T-helper 2 cell treated with Interferon-gamma antibody and Interleukin-4, amounts not matched to agents 5 μg/mL and 100 μg/mL, for 36 hours (primary cell): ENCODE measurements around the gene UFM1.
"Not testable (repeated sequence)": the region's sequence is repeated elsewhere in the genome, so short reads cannot be mapped to it uniquely, and the experiment has no call there.

Experiments
- DNase-seq: peaks from one replicate; pipeline ENCODE4 v3.0.0; 2021; ENCODE audit warnings: low spot score
- H3K27ac Mint-ChIP-seq: one replicate; pipeline ENCODE4 v1.8.0; 2021; ENCODE audit warnings: mild to moderate bottlenecking, mixed read lengths
- H3K27me3 Mint-ChIP-seq: one replicate; pipeline ENCODE4 v1.8.0; 2021; ENCODE audit warnings: low read depth, mixed read lengths
- H3K36me3 Mint-ChIP-seq: one replicate; pipeline ENCODE4 v1.8.0; 2021; ENCODE audit warnings: low read depth, mixed read lengths
- H3K4me1 Mint-ChIP-seq: one replicate; pipeline ENCODE4 v1.8.0; 2021; ENCODE audit warnings: low read depth, mixed read lengths
- H3K4me3 Mint-ChIP-seq: one replicate; pipeline ENCODE4 v1.8.0; 2022; ENCODE audit warnings: mild to moderate bottlenecking, moderate library complexity, mixed read lengths
- H3K9me3 Mint-ChIP-seq: one replicate; pipeline ENCODE4 v1.8.0; 2021; ENCODE audit warnings: mixed read lengths

Gene UFM1

GRCh38 chr13:38349390-38350113, at the start of gene UFM1:
Gene UFM1, plus strand, starts transcription at chr13:38349851. Its CDS starts 69 bp downstream, at chr13:38349920.
- peak within 1 kb of the TSS; percentile 98 for H3K4me3 Mint-ChIP-seq
- DNase-seq = peak; percentile 83
- H3K27ac Mint-ChIP-seq = peak within 1 kb of the TSS; percentile 100
- no peaks in the 10 kb centered on the region for H3K9me3 Mint-ChIP-seq
- peaks cover 29% of the 10 kb centered on the region for H3K4me1 Mint-ChIP-seq
- peaks cover 3% of the 10 kb centered on the region for H3K27me3 Mint-ChIP-seq
- H3K36me3 Mint-ChIP-seq = peaks cover 19% of the 10 kb centered on the region

- no peaks in the 10 kb centered on the region for H3K4me1 Mint-ChIP-seq
- no peak for DNase-seq
- H3K4me3 Mint-ChIP-seq = no peak overlapping the region
- peaks cover 5% of the 10 kb centered on the region for H3K9me3 Mint-ChIP-seq
- H3K36me3 Mint-ChIP-seq = no peaks in the 10 kb centered on the region
- H3K27ac Mint-ChIP-seq = no peak overlapping the region
- H3K27me3 Mint-ChIP-seq = no peaks in the 10 kb centered on the region
Measured at GRCh38 chr13:38301236-38301635, 48.4 kb upstream of the UFM1 start.

GRCh38 chr13:38303816-38304320, 45.8 kb upstream of the UFM1 start:
- Mint-ChIP-seq H3K9me3 (peaks cover 5% of the 10 kb centered on the region), H3K4me1 (no peaks in the 10 kb centered on the region), H3K27me3 (no peaks in the 10 kb centered on the region), H3K36me3 (no peaks in the 10 kb centered on the region), H3K27ac (no peak overlapping the region), H3K4me3 (no peak overlapping the region)
- DNase-seq = no peak

GRCh38 chr13:38308736-38309135, 40.9 kb upstream of the UFM1 start:
- DNase-seq = no peak
- Mint-ChIP-seq H3K4me3 (no peak overlapping the region), H3K36me3 (no peaks in the 10 kb centered on the region), H3K9me3 (peaks cover 5% of the 10 kb centered on the region), H3K27me3 (no peaks in the 10 kb centered on the region), H3K27ac (no peak overlapping the region), H3K4me1 (no peaks in the 10 kb centered on the region)

- no peak overlapping the region for H3K27ac Mint-ChIP-seq
- no peak overlapping the region for H3K4me3 Mint-ChIP-seq
- no peaks in the 10 kb centered on the region for H3K4me1 Mint-ChIP-seq
- H3K27me3 Mint-ChIP-seq = no peaks in the 10 kb centered on the region
- no peaks in the 10 kb centered on the region for H3K36me3 Mint-ChIP-seq
- peaks cover 5% of the 10 kb centered on the region for H3K9me3 Mint-ChIP-seq
- no peak for DNase-seq
Measured at GRCh38 chr13:38309397-38309796, 40.3 kb upstream of the UFM1 start.

GRCh38 chr13:38311175-38311574, 38.5 kb upstream of the UFM1 start:
- not testable (repeated sequence) for DNase-seq, H3K27me3 Mint-ChIP-seq, H3K27ac Mint-ChIP-seq, H3K4me1 Mint-ChIP-seq, H3K9me3 Mint-ChIP-seq, H3K4me3 Mint-ChIP-seq, H3K36me3 Mint-ChIP-seq

GRCh38 chr13:38316129-38316528, 33.5 kb upstream of the UFM1 start:
- H3K4me1 Mint-ChIP-seq = no peaks in the 10 kb centered on the region
- no peak for DNase-seq
- H3K36me3 Mint-ChIP-seq = no peaks in the 10 kb centered on the region
- no peak overlapping the region for H3K4me3 Mint-ChIP-seq
- no peaks in the 10 kb centered on the region for H3K27me3 Mint-ChIP-seq
- no peak overlapping the region for H3K27ac Mint-ChIP-seq
- no peaks in the 10 kb centered on the region for H3K9me3 Mint-ChIP-seq

- no peaks in the 10 kb centered on the region for H3K36me3 Mint-ChIP-seq
- H3K4me1 Mint-ChIP-seq = no peaks in the 10 kb centered on the region
- DNase-seq = no peak
- no peak overlapping the region for H3K4me3 Mint-ChIP-seq
- H3K27ac Mint-ChIP-seq = no peak overlapping the region
- no peaks in the 10 kb centered on the region for H3K9me3 Mint-ChIP-seq
- H3K27me3 Mint-ChIP-seq = no peaks in the 10 kb centered on the region
Measured at GRCh38 chr13:38321654-38322053, 28.0 kb upstream of the UFM1 start.

GRCh38 chr13:38325426-38325825, 24.2 kb upstream of the UFM1 start:
- no peak for DNase-seq
- Mint-ChIP-seq H3K36me3 (no peaks in the 10 kb centered on the region), H3K9me3 (no peaks in the 10 kb centered on the region), H3K27ac (no peak overlapping the region), H3K4me3 (no peak overlapping the region), H3K4me1 (no peaks in the 10 kb centered on the region), H3K27me3 (no peaks in the 10 kb centered on the region)

GRCh38 chr13:38328699-38329098, 21.0 kb upstream of the UFM1 start:
- DNase-seq = no peak
- no peaks in the 10 kb centered on the region for H3K4me1 Mint-ChIP-seq
- no peaks in the 10 kb centered on the region for H3K27me3 Mint-ChIP-seq
- no peak overlapping the region for H3K4me3 Mint-ChIP-seq
- H3K36me3 Mint-ChIP-seq = no peaks in the 10 kb centered on the region
- H3K9me3 Mint-ChIP-seq = no peaks in the 10 kb centered on the region
- no peak overlapping the region for H3K27ac Mint-ChIP-seq

- no peak overlapping the region for H3K27ac Mint-ChIP-seq
- H3K27me3 Mint-ChIP-seq = no peaks in the 10 kb centered on the region
- DNase-seq = no peak
- H3K4me3 Mint-ChIP-seq = no peak overlapping the region
- no peaks in the 10 kb centered on the region for H3K9me3 Mint-ChIP-seq
- H3K36me3 Mint-ChIP-seq = no peaks in the 10 kb centered on the region
- H3K4me1 Mint-ChIP-seq = no peaks in the 10 kb centered on the region
Measured at GRCh38 chr13:38334845-38335244, 14.8 kb upstream of the UFM1 start.

- no peaks in the 10 kb centered on the region for H3K27me3 Mint-ChIP-seq
- no peak for DNase-seq
- no peaks in the 10 kb centered on the region for H3K4me1 Mint-ChIP-seq
- no peaks in the 10 kb centered on the region for H3K36me3 Mint-ChIP-seq
- no peak overlapping the region for H3K27ac Mint-ChIP-seq
- no peak overlapping the region for H3K4me3 Mint-ChIP-seq
- H3K9me3 Mint-ChIP-seq = no peaks in the 10 kb centered on the region
Measured at GRCh38 chr13:38338089-38338488, 11.6 kb upstream of the UFM1 start.

- Mint-ChIP-seq H3K27ac (no peak overlapping the region), H3K4me3 (no peak overlapping the region), H3K27me3 (no peaks in the 10 kb centered on the region), H3K9me3 (no peaks in the 10 kb centered on the region), H3K36me3 (no peaks in the 10 kb centered on the region), H3K4me1 (no peaks in the 10 kb centered on the region)
- no peak for DNase-seq
Measured at GRCh38 chr13:38340624-38341023, 9.0 kb upstream of the UFM1 start.

- Mint-ChIP-seq H3K4me3 (no peak overlapping the region), H3K36me3 (no peaks in the 10 kb centered on the region), H3K9me3 (no peaks in the 10 kb centered on the region), H3K27ac (no peak overlapping the region), H3K27me3 (no peaks in the 10 kb centered on the region), H3K4me1 (no peaks in the 10 kb centered on the region)
- no peak for DNase-seq
Measured at GRCh38 chr13:38341149-38341692, 8.4 kb upstream of the UFM1 start.

- Mint-ChIP-seq H3K27me3 (peaks cover 3% of the 10 kb centered on the region), H3K27ac (no peak overlapping the region), H3K36me3 (peaks cover 11% of the 10 kb centered on the region), H3K4me3 (no peak overlapping the region), H3K4me1 (peaks cover 24% of the 10 kb centered on the region), H3K9me3 (no peaks in the 10 kb centered on the region)
- no peak for DNase-seq
Measured at GRCh38 chr13:38346764-38347163, 2.9 kb upstream of the UFM1 start.
